GM23248 (cell line): ENCODE measurements around the gene RNF213.

Experiments used
- EZH2 ChIP-seq: fragments of 200-600 bp; sonication (generic); IDR thresholded peaks from 2 replicates; pipeline ENCODE4 v1.6.1; 2018; ENCODE audit warnings: antibody characterized with exemption, mild to moderate bottlenecking; ENCODE audit not compliant: insufficient read depth, poor library complexity, severe bottlenecking
- EZH2phosphoT487 ChIP-seq: fragments of 200-600 bp; sonication (generic); IDR thresholded peaks from 2 replicates; pipeline ENCODE4 v1.6.1; 2018; ENCODE audit warnings: antibody characterized with exemption, moderate library complexity, mild to moderate bottlenecking, low read depth; ENCODE audit not compliant: insufficient read depth

GRCh38 chr17:80396157-80397033 lies 135.7 kb downstream of the RNF213 start:
- TF ChIP-seq EZH2 (no peak), EZH2phosphoT487 (no peak)
